Measurements from ENCODE around the gene COX18. TPM values are rescaled to one million over a fixed set of nuclear protein-coding genes. Genes with fewer than 3 reads are reported as not detected.

Gene COX18
- total RNA-seq, 1 experiment from 2014 or later: 6.1 TPM

Other genes starting within 250 kb of the COX18 start
- gene ANKRD17, start 189.1 kb upstream of the COX18 start, total RNA-seq (2014; rRNA removed; shearing (Covaris generic)): 19.0 and 22.0 TPM in 2 replicates